Uterus (tissue), 4 donors: ENCODE results near the gene ARHGEF7. TPM values are rescaled to one million over a fixed set of nuclear protein-coding genes. Genes with fewer than 3 reads are reported as not detected.

Experiments
- DNase-seq, 2 donors: peaks; one replicate each; pipeline ENCODE4 v3.0.0-alpha.2; 2019 to 2020
- H3K27ac ChIP-seq, 2 donors: fragments of 200-600 bp; sonication (generic); 1 replicate in 1 of 2; 2 replicates in 1 of 2; pipeline ENCODE4 v1.5.1; 2016 to 2018
- H3K27me3 ChIP-seq, 2 donors: fragments of 200-600 bp; sonication (generic); one replicate each; pipeline ENCODE4 v1.5.1; 2018 to 2019; ENCODE audit warnings: control low read depth in 1 of 2
- H3K36me3 ChIP-seq, 2 donors: fragments of 200-600 bp; sonication (generic); one replicate each; pipeline ENCODE4 v1.5.1; 2019; ENCODE audit warnings: control low read depth in 1 of 2
- H3K4me1 ChIP-seq, 2 donors: fragments of 200-600 bp; sonication (generic); one replicate each; pipeline ENCODE4 v1.5.1; 2018 to 2019; ENCODE audit warnings: control low read depth in 1 of 2
- H3K4me3 ChIP-seq, 2 donors: fragments of 200-600 bp; sonication (generic); 1 replicate in 1 of 2; 2 replicates in 1 of 2; pipeline ENCODE4 v1.5.1; 2018 to 2019; ENCODE audit warnings: mild to moderate bottlenecking in 1 of 2
- H3K9me3 ChIP-seq, 2 donors: fragments of 200-600 bp; sonication (generic); one replicate each; pipeline ENCODE4 v1.5.1; 2019; ENCODE audit warnings: control low read depth in 1 of 2
- CTCF ChIP-seq, 4 experiments: fragments of 200-600 bp in 2 of 4; fragments of 450-650 bp in 2 of 4; sonication (generic) in 2 of 4; IDR thresholded peaks; one replicate each; pipeline ENCODE4 v1.5.1; 2016 to 2019; ENCODE audit warnings: antibody characterized with exemption in 4 of 4, mild to moderate bottlenecking in 2 of 4, moderate library complexity in 1 of 4
- POLR2A ChIP-seq, 2 donors: fragments of 450-650 bp; IDR thresholded peaks; one replicate each; pipeline ENCODE4 v1.6.1; 2016; ENCODE audit warnings: antibody characterized with exemption in 2 of 2, mild to moderate bottlenecking in 1 of 2, moderate library complexity in 1 of 2
- intact Hi-C: fragments of 100-400 bp; cut with DNase I; formaldehyde crosslinking; loops from one replicate; pipeline ENCODE4 v1.15.1; 2023; ENCODE audit warnings: low total_unique reads
- total RNA-seq, 4 donors: library from RNA; depleted of rRNA in 3 of 4; stranded (reverse); fragments of >200 nt in 3 of 4; gene quantifications; one replicate each; pipeline versions ENCODE4 v1.1.0 to v1.2.4, GENCODE V29; 2014 to 2023
- donor health status: DM: yes; HTN: yes; CAD: no.

The ARHGEF7 gene
- total RNA-seq, 4 donors from 2014 or later = 42.6 to 152 (median 127) TPM

GRCh38 chr13:111129465-111130115 lies 14.5 kb downstream of the ARHGEF7 start:
- TF ChIP-seq CTCF (IDR thresholded peaks at IDR 0.05) (no peak), POLR2A (IDR thresholded peaks at IDR 0.05) (no peak)
- H3K27me3 ChIP-seq = no peaks in the 10 kb centered on the region
- no peak overlapping the region for H3K4me3 ChIP-seq
- H3K4me1 ChIP-seq = no peaks in the 10 kb centered on the region
- no peak for DNase-seq
- H3K27ac ChIP-seq = no peak overlapping the region
- intact Hi-C loops = no loop called here
- no peaks in the 10 kb centered on the region for H3K36me3 ChIP-seq
- H3K9me3 ChIP-seq = no peaks in the 10 kb centered on the region

- Histone ChIP-seq H3K27me3 (no peaks in the 10 kb centered on the region), H3K4me1 (no peaks in the 10 kb centered on the region), H3K9me3 (no peaks in the 10 kb centered on the region), H3K27ac (no peak overlapping the region), H3K36me3 (no peaks in the 10 kb centered on the region), H3K4me3 (no peak overlapping the region)
- no peak for DNase-seq
- intact Hi-C loops = no loop called here
- TF ChIP-seq POLR2A (IDR thresholded peaks at IDR 0.05) (no peak), CTCF (IDR thresholded peaks at IDR 0.05) (no peak)
These were observed 15.0 kb downstream of the ARHGEF7 start for GRCh38 chr13:111130116-111130508.

- DNase-seq = no peak
- Histone ChIP-seq H3K9me3 (no peaks in the 10 kb centered on the region), H3K27me3 (no peaks in the 10 kb centered on the region), H3K36me3 (no peaks in the 10 kb centered on the region), H3K4me1 (no peaks in the 10 kb centered on the region), H3K4me3 (no peak overlapping the region), H3K27ac (no peak overlapping the region)
- TF ChIP-seq POLR2A (IDR thresholded peaks at IDR 0.05) = no peak
- no peak for TF ChIP-seq CTCF (IDR thresholded peaks at IDR 0.05)
- intact Hi-C loops = no loop called here
These were observed 15.9 kb downstream of the ARHGEF7 start for GRCh38 chr13:111131048-111131447.

GRCh38 chr13:111131611-111132010 lies 16.5 kb downstream of the ARHGEF7 start:
- no peak overlapping the region for H3K27ac ChIP-seq
- no peak overlapping the region for H3K4me3 ChIP-seq
- no peaks in the 10 kb centered on the region for H3K9me3 ChIP-seq
- intact Hi-C loops = no loop called here
- no peaks in the 10 kb centered on the region for H3K36me3 ChIP-seq
- no peaks in the 10 kb centered on the region for H3K27me3 ChIP-seq
- H3K4me1 ChIP-seq = no peaks in the 10 kb centered on the region
- DNase-seq = no peak
- TF ChIP-seq POLR2A (IDR thresholded peaks at IDR 0.05) (no peak), CTCF (IDR thresholded peaks at IDR 0.05) (no peak)

GRCh38 chr13:111132948-111133347 lies 17.8 kb downstream of the ARHGEF7 start:
- Histone ChIP-seq H3K4me1 (no peaks in the 10 kb centered on the region), H3K36me3 (no peaks in the 10 kb centered on the region), H3K27me3 (no peaks in the 10 kb centered on the region), H3K9me3 (no peaks in the 10 kb centered on the region), H3K4me3 (no peak overlapping the region), H3K27ac (no peak overlapping the region)
- intact Hi-C loops = no loop called here
- TF ChIP-seq CTCF (IDR thresholded peaks at IDR 0.05) (no peak), POLR2A (IDR thresholded peaks at IDR 0.05) (no peak)
- no peak for DNase-seq
